GM19452 (cell line): ENCODE results near the gene LOXL1.
"Not testable (repeated sequence)": the region's sequence is repeated elsewhere in the genome, so short reads cannot be mapped to it uniquely, and the experiment has no call there.

ENCODE experiments used
- ATAC-seq: cut with Tn5 transposase; IDR thresholded peaks from one replicate; pipeline ENCODE4 v1.9.1; 2021; ENCODE audit not compliant: unreplicated experiment

LOXL1 gene

DNA sequence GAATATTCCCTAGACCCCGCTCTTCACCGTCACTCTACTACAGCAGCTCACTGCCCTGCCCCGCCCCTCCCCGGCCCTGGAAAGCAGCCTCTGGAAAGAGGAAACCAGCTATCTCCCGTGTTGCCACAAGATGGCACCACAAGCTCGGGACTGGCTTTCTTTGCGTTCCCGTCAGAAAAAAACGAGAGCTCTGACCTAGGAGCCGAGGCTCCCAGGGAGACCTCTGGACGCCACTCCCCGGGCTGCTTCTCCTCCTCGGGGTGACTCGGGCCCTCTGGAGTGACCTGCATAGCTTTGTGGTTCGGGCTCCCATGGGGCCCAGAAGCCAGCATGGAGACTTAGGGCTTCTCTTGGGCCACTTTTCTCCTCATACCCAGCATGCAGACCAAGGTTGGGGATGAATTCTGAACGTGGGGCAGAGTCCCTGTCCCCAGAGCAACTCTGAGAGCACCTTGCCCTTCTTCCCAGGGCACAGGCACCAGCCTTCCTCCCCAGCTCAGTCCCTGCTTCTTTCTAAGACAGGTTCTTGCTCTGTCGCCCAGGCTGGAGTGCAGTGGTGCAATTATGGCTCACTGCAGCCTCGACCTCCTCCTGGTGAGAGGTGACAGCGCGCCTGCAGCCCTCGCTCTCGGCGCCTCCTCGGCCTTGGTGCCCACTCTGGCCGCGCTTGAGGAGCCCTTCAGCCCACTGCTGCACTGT is 46.9 kb downstream of the LOXL1 start:
- ATAC-seq, result no peak

DNA sequence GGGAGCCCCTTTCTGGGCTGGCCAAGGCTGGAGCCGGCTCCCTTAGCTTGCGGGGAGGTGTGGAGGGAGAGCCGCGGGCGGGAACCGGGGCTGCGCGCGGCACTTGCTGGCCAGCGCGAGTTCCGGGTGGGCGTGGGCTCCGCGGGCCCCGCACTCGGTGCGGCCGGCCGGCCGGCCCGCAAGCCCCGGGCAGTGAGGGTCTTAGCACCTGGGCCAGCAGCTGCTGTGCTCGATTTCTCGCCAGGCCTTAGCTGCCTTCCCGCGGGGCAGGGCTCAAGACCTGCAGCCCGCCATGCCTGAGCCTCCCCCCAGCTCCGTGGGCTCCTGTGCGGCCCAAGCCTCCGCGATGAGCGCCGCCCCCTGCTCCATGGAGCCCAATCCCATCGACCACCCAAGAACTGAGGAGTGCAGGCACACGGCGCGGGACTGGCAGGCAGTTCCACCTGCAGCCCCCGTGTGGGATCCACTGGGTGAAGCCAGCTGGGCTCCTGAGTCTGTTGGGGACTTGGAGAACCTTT is 47.5 kb downstream of the LOXL1 start:
- not testable (repeated sequence) for ATAC-seq

DNA sequence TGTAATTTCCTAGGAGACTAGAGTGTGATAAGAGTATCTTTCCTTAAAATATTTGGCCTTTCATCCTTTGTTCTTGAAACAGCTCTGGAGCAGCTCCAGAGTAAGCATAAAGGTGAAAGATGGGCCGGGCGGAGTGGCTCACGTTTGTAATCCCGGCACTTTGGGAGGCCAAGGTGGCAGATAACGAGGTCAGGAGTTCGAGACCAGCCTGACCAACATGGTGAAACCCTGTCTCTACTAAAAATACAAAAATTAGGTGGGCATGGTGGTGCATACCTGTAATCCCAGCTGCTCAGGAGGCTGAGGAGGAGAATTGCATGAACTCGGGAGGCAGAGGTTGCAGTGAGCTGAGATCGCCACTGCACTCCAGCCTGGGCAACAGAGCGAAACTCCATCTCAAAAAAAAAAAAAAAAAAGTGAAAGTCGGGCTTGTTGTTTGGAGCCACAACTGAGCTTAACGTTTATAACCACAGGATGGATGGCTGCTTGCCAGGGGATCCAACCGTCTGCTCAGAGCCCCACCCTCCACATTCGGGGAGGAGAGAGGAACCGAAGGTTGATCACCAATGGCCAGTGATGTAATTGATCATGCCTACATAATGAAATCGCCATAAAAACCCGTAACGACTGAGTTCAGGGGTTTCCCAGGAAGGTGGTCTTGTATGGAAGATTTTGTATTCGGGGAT is 49.3 kb downstream of the LOXL1 start:
- ATAC-seq, result not testable (repeated sequence)

GRCh38 chr15:73978896-73979295 is 52.6 kb downstream of the LOXL1 start:
- no peak for ATAC-seq

- no peak for ATAC-seq
Observed at GRCh38 chr15:73979636-73980035, 53.4 kb downstream of the LOXL1 start.

- ATAC-seq, result no peak
Observed at GRCh38 chr15:73981761-73982221, 55.5 kb downstream of the LOXL1 start.

- ATAC-seq, result peak; percentile 50
Observed at GRCh38 chr15:73982222-73982962, 56.1 kb downstream of the LOXL1 start.

- no peak for ATAC-seq
Observed at GRCh38 chr15:73983211-73983727, 57.0 kb downstream of the LOXL1 start.

DNA sequence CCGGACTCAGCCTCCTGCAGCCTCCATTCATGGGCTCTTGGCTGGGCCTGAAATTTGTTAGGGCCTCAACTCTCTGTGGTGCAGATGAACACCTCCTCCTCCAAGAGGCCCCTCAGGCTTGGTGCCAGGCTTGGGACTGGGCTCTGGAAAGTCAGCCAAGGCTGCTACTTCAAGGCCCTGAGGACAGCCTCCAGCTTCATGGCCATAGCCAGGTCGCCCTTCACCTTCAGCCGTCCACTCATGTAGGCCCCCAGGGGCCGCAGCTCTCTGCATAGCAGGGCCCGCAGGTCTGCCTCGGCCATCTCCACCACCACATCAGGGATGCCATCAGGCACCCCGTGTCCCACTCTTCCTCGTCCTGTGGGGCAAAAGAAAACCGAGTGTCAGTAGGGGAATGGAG is 57.5 kb downstream of the LOXL1 start:
- no peak for ATAC-seq

- no peak for ATAC-seq
Observed at GRCh38 chr15:73984208-73984979, 58.1 kb downstream of the LOXL1 start.

DNA sequence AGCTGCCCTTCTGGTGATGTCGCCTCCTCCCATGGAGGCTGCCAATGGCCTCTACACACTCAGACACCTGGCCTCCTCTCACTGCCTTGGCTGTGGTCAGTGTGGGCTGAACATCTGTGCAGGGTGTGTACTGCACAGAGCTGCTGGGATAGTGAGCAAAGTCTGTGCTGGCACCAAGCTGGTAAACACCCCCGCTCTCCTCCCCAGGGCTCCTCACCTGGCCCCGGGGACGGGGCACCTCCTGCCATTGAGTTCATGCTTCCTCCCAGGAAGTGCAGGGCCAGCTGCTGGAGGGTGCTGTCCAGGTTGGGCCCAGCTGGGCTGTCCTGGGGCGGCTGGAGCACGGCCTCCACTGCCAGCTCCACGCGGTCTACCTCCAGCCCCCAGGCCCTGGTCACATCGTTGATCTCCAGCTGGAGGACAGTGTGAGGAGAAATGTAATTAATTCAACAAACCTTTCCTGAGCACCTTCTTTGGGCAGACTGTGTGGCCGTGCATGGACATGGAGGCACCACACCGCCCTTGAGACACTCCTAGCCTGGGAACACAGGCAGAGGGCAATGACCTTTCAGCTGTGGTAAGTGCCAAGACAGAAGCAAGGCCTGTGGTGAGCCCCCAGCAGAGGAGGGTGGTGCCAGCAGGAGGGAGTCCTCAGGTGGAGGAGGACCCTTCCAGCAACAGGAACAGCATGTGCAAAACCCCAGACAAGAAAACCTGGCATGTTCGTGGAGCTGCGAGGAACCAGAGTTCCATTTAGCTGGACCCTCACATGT is 59.0 kb downstream of the LOXL1 start:
- ATAC-seq, result no peak

GRCh38 chr15:73986055-73986775 is 60.0 kb downstream of the LOXL1 start:
- no peak for ATAC-seq

GRCh38 chr15:73986776-73987056 is 60.5 kb downstream of the LOXL1 start:
- no peak for ATAC-seq

DNA sequence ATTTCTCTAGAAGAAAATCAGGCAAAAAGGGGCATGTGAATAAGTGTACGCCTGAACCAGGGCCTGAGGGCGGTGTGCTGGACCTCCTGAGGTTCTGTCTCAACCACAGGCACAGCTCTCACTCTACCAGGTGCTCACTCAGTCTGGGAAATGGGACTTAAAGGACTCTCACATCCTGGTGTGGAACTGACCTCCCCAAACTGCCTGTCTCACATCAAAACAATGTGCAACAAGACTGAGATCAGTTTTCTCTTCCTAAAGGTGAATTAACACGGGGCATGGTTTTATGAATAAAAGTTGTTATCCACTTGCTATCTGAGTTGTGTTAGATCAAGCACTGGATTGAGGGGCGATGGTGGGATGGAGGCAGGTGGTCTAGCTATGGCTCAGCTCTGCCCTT is 61.0 kb downstream of the LOXL1 start:
- ATAC-seq, result no peak

DNA sequence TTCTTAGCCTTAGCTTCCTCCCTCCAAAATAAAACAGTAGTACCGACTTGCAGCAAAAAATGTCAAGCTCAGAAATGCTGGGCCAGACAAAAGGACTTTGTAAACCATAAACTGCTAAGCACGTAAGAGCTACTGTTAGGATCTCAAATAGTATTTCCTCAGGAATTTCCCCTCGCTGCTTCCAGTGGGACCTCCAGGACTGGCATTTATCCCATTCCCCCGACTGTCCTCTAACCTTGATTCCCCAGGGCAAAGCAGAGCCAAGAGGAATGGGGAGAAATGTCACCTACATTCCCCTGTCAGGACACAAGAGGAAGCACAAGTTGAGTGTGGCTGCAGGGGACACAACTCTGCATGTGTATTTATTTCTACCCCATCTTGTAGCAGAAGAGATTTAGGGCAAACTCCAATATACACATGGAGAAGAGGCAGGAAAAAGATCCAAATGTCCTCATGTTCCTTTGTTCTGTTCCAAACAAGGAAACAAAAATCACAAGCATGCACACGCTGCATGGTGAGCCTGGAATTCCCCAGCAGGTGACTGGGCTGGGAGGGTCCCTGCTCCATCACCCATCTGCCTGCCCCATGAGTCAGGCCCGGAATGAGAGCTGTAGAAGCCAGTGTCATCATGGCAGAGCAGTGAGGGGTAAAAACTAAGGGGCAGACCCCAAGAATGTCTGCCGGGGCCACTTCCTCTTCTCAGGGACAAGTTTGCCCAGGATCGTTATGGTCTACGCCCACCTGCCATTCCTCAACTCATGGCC is 61.6 kb downstream of the LOXL1 start:
- ATAC-seq, result no peak

DNA sequence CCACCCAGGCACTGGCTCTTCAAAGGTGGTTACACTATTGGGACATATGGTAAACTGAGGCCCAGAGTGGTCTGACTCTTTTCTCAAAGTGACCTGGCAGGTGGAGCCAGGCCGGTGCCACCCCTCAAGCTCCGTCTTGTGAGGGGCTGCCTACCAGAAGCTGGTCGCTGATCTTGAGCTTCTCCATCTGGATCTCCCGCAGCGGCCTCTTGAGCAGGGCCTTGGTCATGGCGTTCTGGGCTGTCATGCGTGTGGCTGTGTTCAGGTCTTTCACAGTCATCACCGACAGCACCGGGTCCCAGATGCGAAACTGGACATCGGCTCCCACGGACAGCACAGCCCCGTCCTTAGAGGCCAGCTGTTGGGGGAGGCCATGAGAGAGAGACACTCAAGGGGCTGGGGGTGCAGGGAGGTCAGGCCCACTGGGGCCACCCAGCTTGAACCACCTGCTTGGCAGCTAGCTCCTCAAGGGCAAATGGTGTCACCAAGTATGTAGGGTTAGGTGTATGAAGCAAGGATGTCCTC is 62.2 kb downstream of the LOXL1 start:
- no peak for ATAC-seq

DNA sequence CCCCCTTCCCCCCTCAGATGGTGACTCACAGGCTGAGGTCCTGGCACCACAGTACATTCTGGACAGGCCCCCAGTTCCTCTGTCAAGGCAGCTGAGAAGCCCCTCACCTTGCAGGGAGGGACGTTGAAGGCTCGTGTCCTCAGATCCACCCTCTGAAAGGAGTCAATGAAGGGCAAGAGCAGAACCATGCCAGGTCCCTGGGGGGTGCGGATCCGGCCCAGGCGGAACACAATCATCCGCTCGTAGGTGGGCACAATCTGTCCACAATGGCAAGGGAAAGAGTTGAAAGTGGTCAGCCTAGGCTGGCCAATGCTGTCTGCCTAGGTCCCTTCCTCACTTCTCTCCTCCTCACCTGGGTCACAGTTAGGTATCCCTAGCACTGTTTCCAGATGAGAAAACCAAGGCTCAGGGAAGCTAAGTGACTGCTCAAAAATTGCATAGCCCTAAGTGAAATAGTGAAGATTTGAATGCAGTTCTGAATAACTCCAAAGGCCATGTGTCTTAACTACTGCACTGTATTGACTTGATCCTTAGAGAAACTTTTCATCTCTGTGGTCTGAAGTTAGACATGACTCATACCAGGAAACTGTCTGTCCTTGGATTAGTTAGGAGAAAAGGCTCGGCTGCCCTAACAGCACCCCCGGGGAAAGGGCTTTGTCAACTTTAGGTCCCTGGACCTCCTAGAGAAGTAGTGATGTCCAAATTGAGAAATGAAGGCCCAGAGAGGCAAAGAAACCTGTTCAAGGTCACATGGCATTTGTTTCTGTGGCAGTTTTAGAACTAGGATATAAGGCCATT is 62.9 kb downstream of the LOXL1 start:
- no peak for ATAC-seq
